ENCODE measurements around the gene ITGA2B.
A peak's percentile ranks its signal among the peaks of the same experiment; 100 is the strongest.
"Not testable (repeated sequence)": the region's sequence is repeated elsewhere in the genome, so short reads cannot be mapped to it uniquely, and the experiment has no call there.

The ITGA2B gene

DNA sequence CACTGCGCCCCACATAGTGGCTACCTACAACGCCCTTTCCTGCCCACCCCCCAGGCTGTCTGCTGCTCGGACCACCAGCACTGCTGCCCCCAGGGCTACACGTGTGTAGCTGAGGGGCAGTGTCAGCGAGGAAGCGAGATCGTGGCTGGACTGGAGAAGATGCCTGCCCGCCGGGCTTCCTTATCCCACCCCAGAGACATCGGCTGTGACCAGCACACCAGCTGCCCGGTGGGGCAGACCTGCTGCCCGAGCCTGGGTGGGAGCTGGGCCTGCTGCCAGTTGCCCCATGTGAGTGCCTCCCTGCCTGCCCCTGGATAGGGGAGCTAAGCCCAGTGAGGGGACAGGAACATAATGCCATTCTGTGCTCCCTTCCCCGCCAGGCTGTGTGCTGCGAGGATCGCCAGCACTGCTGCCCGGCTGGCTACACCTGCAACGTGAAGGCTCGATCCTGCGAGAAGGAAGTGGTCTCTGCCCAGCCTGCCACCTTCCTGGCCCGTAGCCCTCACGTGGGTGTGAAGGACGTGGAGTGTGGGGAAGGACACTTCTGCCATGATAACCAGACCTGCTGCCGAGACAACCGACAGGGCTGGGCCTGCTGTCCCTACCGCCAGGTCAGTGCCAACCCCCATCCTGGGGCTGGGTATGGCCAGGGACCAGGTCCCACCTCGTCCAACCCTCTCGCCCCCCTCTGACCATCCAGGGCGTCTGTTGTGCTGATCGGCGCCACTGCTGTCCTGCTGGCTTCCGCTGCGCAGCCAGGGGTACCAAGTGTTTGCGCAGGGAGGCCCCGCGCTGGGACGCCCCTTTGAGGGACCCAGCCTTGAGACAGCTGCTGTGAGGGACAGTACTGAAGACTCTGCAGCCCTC is 37.3 kb downstream of the ITGA2B start:
- DNase-seq: no peak

- DNase-seq: no peak
Measured at GRCh38 chr17:44351464-44351863, 38.0 kb downstream of the ITGA2B start.

DNA sequence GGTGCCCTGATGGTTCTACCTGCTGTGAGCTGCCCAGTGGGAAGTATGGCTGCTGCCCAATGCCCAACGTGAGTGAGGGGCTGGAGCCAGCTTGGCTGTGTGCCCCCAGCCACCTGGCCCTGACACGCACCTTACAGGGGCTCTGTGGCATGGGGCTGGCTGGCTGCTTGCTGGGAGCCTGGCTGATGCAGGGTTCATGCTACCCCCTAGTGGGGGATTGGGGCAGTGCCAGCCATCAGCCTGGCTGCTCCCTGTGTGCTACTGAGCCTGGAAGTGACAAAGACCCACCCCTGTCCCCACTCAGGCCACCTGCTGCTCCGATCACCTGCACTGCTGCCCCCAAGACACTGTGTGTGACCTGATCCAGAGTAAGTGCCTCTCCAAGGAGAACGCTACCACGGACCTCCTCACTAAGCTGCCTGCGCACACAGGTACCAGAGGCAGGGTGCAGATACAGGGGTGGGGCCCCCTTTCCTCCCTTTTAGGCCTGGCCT is 38.7 kb downstream of the ITGA2B start:
- peak; percentile 32 for DNase-seq

DNA sequence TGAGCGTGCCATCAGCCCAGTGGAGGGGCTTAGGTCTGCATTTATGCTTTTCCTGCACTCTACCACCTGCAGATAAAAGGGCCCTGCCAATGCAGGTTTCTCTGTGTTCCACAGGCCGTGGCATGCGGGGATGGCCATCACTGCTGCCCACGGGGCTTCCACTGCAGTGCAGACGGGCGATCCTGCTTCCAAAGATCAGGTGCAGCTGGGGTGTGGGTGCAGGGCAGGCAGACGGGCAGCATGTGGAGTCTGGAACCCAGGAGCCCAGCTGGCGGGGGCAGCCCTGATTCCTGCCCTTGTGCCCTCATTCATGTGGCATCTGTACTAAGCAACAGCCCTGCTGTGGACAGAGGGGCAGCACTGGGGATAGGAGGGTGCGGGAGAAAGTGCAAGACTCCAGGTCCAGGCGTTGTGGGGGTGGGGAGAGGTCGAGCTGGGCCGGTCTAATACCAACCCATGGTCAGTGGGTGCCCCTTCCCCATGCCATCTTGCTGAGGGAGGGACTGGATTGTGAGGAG is 39.8 kb downstream of the ITGA2B start:
- DNase-seq: no peak

DNA sequence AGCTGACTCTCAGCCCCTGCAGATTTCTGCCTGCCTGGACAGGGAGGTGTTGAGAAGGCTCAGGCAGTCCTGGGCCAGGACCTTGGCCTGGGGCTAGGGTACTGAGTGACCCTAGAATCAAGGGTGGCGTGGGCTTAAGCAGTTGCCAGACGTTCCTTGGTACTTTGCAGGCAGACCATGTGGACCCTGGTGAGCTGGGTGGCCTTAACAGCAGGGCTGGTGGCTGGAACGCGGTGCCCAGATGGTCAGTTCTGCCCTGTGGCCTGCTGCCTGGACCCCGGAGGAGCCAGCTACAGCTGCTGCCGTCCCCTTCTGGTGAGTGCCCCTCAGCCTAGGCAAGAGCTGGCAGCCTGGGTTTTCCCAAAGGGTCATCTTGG is 40.5 kb downstream of the ITGA2B start:
- DNase-seq: no peak

- no peak for DNase-seq
Measured at GRCh38 chr17:44348234-44348987, 41.0 kb downstream of the ITGA2B start.

GRCh38 chr17:44347206-44348055 is 42.0 kb downstream of the ITGA2B start:
- not testable (repeated sequence) for DNase-seq

DNA sequence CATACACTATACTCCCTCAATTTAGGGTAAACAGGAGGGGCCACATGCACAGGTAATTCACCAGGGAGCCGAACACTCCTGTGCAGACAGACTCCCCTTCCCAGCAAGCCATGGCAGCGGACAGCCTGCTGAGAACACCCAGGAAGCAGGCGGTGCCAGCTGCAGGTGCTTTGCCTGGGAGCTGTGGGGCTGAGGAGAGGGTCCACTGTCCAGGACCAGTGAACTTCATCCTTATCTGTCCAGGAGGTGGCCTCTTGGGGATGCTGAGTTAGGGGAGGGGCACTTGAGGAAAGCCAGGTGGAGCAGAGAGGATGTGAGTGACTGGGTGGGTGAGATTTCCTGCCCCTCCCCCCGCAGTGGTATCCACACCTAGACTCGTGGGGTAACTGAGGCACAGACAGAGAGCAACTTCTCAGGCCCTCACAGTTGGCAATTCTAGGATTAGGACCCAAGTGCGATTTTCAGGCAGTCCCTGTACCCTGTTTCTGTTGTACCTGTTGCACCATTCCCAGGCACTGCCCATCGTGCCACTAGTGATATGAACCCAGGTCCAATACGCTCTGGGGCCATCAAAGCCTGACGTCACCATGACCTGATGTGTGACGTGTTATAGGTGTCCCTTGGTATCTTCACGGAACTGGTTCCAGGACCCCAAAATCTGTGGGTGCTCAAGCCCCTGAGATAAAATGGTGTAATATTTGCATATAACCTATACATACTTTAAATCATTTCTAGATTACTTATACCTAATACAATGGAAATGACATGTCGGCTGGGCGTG is 43.2 kb downstream of the ITGA2B start:
- no peak for DNase-seq

DNA sequence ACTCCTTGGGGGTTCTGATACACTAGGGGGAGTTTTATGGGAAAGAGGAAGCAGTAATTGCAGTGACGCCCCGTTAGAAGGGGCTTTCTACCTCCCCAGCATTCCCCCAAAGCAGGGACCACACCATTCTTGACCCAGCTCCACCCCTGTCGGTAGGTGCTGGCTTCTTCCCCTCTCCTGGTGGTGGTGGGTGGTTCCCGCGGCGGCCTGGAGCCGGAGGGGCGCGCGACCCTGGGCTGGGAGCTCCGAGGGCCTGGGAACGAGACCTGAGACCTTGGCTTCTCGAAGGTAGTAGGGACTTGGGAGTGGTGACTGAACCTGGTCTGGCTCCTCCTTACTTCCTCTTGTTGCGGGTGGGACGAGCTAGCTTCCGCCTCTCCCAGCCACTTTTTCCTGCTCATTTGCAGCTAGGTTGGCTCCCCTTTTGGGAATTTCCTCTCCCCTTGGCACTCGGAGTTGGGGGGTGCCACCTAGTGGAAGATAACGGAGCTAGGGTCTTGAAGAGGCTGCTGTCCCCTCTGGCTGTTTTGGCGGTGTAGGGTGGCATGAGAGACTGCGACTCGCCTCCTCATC is 43.9 kb downstream of the ITGA2B start:
- DNase-seq: peak; percentile 52

DNA sequence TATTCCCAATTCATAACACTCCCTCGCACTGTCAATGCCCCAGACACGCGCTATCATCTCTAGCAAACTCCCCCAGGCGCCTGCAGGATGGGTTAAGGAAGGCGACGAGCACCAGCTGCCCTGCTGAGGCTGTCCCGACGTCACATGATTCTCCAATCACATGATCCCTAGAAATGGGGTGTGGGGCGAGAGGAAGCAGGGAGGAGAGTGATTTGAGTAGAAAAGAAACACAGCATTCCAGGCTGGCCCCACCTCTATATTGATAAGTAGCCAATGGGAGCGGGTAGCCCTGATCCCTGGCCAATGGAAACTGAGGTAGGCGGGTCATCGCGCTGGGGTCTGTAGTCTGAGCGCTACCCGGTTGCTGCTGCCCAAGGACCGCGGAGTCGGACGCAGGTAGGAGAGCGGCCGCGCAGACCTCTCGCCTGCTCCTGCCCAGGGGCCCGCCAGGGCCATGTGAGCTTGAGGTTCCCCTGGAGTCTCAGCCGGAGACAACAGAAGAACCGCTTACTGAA is 44.5 kb downstream of the ITGA2B start, which contains the start of gene GRN:
Gene GRN (plus strand): TSS at position 364 of the 515 bp plus-strand sequence. CDS start 3,863 bp downstream, outside the sequence.
- DNase-seq: peak; percentile 99

GRCh38 chr17:44343510-44344209 is 45.8 kb downstream of the ITGA2B start:
- DNase-seq: no peak

- not testable (repeated sequence) for DNase-seq
Measured at GRCh38 chr17:44340553-44340952, 48.9 kb downstream of the ITGA2B start.

GRCh38 chr17:44338702-44339101 is 50.7 kb downstream of the ITGA2B start:
- no peak for DNase-seq

- DNase-seq: no peak
Measured at GRCh38 chr17:44335968-44336367, 53.5 kb downstream of the ITGA2B start.

- DNase-seq: no peak
Measured at GRCh38 chr17:44335564-44335963, 53.9 kb downstream of the ITGA2B start.

DNA sequence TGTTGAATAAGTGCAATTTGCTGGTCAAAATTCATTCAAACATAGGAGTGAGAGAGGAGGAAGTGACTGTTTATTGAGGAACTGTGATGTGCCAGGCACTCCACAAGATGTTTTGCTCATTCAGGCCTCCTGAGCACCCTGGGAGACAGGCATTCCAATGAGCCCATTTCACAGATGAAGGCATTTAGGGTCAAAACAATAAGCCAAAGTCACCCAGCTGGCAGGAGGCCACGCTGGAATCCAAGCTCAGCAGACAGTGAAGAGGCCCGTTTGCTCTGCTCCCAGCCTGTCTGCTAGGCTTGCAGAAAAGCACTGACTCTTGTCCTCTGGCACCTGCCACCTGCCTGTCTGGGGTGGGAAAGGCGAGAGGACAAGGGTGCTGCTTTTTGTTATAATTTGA is 54.7 kb downstream of the ITGA2B start:
- no peak for DNase-seq

DNA sequence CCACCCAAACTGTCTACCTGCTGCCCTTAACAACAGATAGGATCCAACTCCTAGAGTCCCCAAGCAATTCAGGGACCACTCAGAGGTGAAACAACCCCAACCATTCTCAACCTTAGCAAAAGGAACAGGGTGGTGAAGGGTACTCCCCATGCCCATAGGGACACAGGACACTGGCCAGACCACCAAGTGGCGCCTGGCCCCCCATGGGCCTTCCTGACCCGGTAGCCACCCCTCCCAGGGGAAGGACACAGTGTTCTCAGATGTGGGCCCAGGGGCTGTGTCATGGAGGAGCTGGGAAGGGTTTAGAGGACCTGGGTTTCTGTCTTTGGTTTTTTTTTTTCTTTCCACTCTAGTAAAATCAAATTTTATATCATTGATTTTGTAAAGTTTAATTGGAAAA is 55.1 kb downstream of the ITGA2B start:
- no peak for DNase-seq

GRCh38 chr17:44333371-44333770 is 56.1 kb downstream of the ITGA2B start:
- no peak for DNase-seq

DNA sequence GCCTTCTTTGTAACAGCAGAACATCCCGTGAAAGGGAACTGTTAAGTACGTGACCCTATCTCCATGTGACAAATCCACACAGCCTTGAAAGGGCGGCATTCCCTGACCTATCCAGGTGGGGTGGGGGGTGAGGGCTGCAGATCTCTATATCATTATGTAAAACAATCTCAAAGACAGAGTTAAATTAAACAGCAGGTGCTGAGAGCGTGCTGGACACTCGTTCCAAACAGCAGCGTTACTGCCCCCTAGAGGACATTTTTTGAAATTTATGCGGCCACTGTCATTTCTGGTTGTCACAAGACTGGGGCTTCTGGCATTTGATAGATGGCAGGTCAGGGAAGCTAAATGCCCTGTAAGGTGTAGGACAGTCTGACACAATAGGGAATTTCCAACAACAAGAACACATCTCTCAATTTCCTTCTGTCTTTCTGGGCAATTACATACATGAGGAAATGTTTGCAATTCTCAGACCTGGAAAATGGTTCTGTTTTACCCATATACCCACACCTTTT is 58.1 kb downstream of the ITGA2B start:
- peak; percentile 50 for DNase-seq

GRCh38 chr17:44330263-44330662 is 59.2 kb downstream of the ITGA2B start:
- DNase-seq: not testable (repeated sequence)
